HCT116 (cell line): ENCODE data around the gene ARL2.

Source experiments
- CTCF ChIP-seq, 3 experiments: fragments of 200-600 bp in 1 of 3; sonication (generic) in 1 of 3; IDR thresholded peaks in 2 of 3; conservative IDR thresholded peaks in 1 of 3; 2 replicates each; pipeline ENCODE4 v1.5.1; 2012 to 2017; ENCODE audit warnings: low read depth in 2 of 3, low read length in 2 of 3, antibody characterized with exemption in 1 of 3, borderline replicate concordance in 1 of 3, control low read depth in 1 of 3, mild to moderate bottlenecking in 1 of 3, mixed read lengths in 1 of 3, mixed run types in 1 of 3, moderate library complexity in 1 of 3; ENCODE audit not compliant: insufficient read depth in 1 of 3
- EZH2 ChIP-seq: fragments of 200-600 bp; sonication (generic); IDR thresholded peaks from 2 replicates; pipeline ENCODE4 v1.6.1; 2017; ENCODE audit warnings: antibody characterized with exemption, mixed run types
- MAX ChIP-seq: IDR thresholded peaks from 2 replicates; pipeline ENCODE4 v1.6.1; 2012
- POLR2AphosphoS5 ChIP-seq: IDR thresholded peaks from 2 replicates; pipeline ENCODE4 v1.6.1; 2011; ENCODE audit warnings: mild to moderate bottlenecking, low read depth, low read length, moderate library complexity

GRCh38 chr11:65035579-65035978 lies 21.6 kb downstream of the ARL2 start:
- TF ChIP-seq MAX, result no peak
- no peak for TF ChIP-seq EZH2
- TF ChIP-seq CTCF (IDR thresholded peaks at IDR 0.05 in 2 of 3, conservative IDR thresholded peaks at IDR 0.05 in 1 of 3; ENCODE audit: borderline replicate concordance in 1 of 3, insufficient read depth in 1 of 3, low read depth in 2 of 3, low read length in 2 of 3), result no peak
- TF ChIP-seq POLR2AphosphoS5, result no peak
